Measurements from ENCODE around the gene ATXN7. TPM values are rescaled to one million over a fixed set of nuclear protein-coding genes. Genes with fewer than 3 reads are reported as not detected.
A peak's percentile ranks its signal among the peaks of the same experiment; 100 is the strongest.

ATXN7 gene
- total and polyA plus RNA-seq, 8 donors = 7.3 to 40.4 (median 25.2) TPM

- Histone ChIP-seq H3K36me3 (no peaks in the 10 kb centered on the region), H3K27me3 (no peaks in the 10 kb centered on the region), H3K4me1 (peaks cover under 1 to 18% (median 10%) of the 10 kb centered on the region in 3 donors), H3K9me3 (no peaks in the 10 kb centered on the region), H3K27ac (no peak overlapping the region), H3K4me3 (no peak overlapping the region)
- intact Hi-C loops (cut with DNase I) = no loop called here
- WGBS, 2 donors = 96 to 100% methylated on average over 1 of the region's 1 CpG
- ATAC-seq (no peak), FAIRE-seq (no peak), DNase-seq (no peak)
- no peak for TF ChIP-seq CTCF (IDR thresholded peaks at IDR 0.05)
Measured at GRCh38 chr3:63908776-63909175, 45.1 kb downstream of the ATXN7 start.

- ATAC-seq = no peak
Measured at GRCh38 chr3:63909431-63909830, 45.8 kb downstream of the ATXN7 start.

GRCh38 chr3:63910001-63910400 lies 46.3 kb downstream of the ATXN7 start:
- peak overlapping the region in 1 of 4 donors; percentile 97 for H3K27ac ChIP-seq
- WGBS, 2 donors = 85 to 93% methylated on average over 4 of the region's 4 CpGs
- no peak overlapping the region for H3K4me3 ChIP-seq
- no peak for DNase-seq
- H3K27me3 ChIP-seq = no peaks in the 10 kb centered on the region
- no peak for FAIRE-seq
- no peaks in the 10 kb centered on the region for H3K36me3 ChIP-seq
- no peak for TF ChIP-seq CTCF (IDR thresholded peaks at IDR 0.05)
- no peaks in the 10 kb centered on the region for H3K9me3 ChIP-seq
- ATAC-seq = no peak
- peaks cover 5 to 30% (median 13%) of the 10 kb centered on the region in 3 donors for H3K4me1 ChIP-seq
- intact Hi-C loops (cut with DNase I) = loop anchor here in 1 of 3 donors (5.0 kb wide), 1 partner anchor 82 kb away; no protein-coding TSS in a partner anchor

More at GRCh38 chr3:63909431-63909830, 45.8 kb downstream of the ATXN7 start:
- no peaks in the 10 kb centered on the region for H3K36me3 ChIP-seq
- WGBS, 2 donors = 82% methylated on average over 2 of the region's 2 CpGs
- H3K27ac ChIP-seq = no peak overlapping the region
- no peak for TF ChIP-seq CTCF (IDR thresholded peaks at IDR 0.05)
- no peaks in the 10 kb centered on the region for H3K9me3 ChIP-seq
- FAIRE-seq (no peak), DNase-seq (no peak)
- peaks cover 5 to 24% (median 10%) of the 10 kb centered on the region in 3 donors for H3K4me1 ChIP-seq
- intact Hi-C loops (cut with DNase I) = no loop called here
- no peak overlapping the region for H3K4me3 ChIP-seq
- no peaks in the 10 kb centered on the region for H3K27me3 ChIP-seq

GRCh38 chr3:63910891-63911290 lies 47.2 kb downstream of the ATXN7 start:
- H3K27ac ChIP-seq = peak overlapping the region; percentile 92 to 97 (median 96)
- peaks cover 5 to 34% (median 14%) of the 10 kb centered on the region in 3 donors for H3K4me1 ChIP-seq
- DNase-seq (no peak), ATAC-seq (no peak), FAIRE-seq (no peak)
- H3K36me3 ChIP-seq = peaks cover 0 to 3% (median under 1%) of the 10 kb centered on the region in 3 donors
- no peaks in the 10 kb centered on the region for H3K27me3 ChIP-seq
- 9 to 11% methylated on average over 1 of the region's 1 CpG for WGBS, 2 donors
- intact Hi-C loops (cut with DNase I) = loop anchor here in 1 of 3 donors (5.0 kb wide), 1 partner anchor 81 kb away; no protein-coding TSS in a partner anchor
- peak overlapping the region in 2 of 4 donors; percentile 66 to 80 for H3K4me3 ChIP-seq
- TF ChIP-seq CTCF (IDR thresholded peaks at IDR 0.05) = no peak
- H3K9me3 ChIP-seq = no peaks in the 10 kb centered on the region

GRCh38 chr3:63911509-63911872 lies 47.8 kb downstream of the ATXN7 start:
- intact Hi-C loops (cut with DNase I) = loop anchor here in 1 of 3 donors (5.0 kb wide), 1 partner anchor 81 kb away; no protein-coding TSS in a partner anchor
- no peaks in the 10 kb centered on the region for H3K27me3 ChIP-seq
- H3K27ac ChIP-seq = peak overlapping the region; percentile 92 to 97 (median 96)
- ATAC-seq (no peak), FAIRE-seq (no peak), DNase-seq (no peak)
- no peak for TF ChIP-seq CTCF (IDR thresholded peaks at IDR 0.05)
- H3K9me3 ChIP-seq = no peaks in the 10 kb centered on the region
- H3K4me3 ChIP-seq = peak overlapping the region; percentile 66 to 94 (median 78)
- peaks cover 0 to 6% (median 4%) of the 10 kb centered on the region in 3 donors for H3K36me3 ChIP-seq
- WGBS, 2 donors = 0 to 1% methylated on average over 18 of the region's 18 CpGs
- H3K4me1 ChIP-seq = peaks cover 7 to 34% (median 18%) of the 10 kb centered on the region in 3 donors
